Sigmoid colon (tissue), 4 donors: ENCODE data around the gene USP44.

ENCODE experiments used
- EP300 ChIP-seq, 4 donors: sonication (generic); formaldehyde crosslinking; IDR thresholded peaks; one replicate each; pipeline ENCODE4 v1.6.1; 2017; ENCODE audit warnings: antibody characterized with exemption in 4 of 4
- POLR2A ChIP-seq, 2 donors: fragments of 450-650 bp; IDR thresholded peaks; one replicate each; pipeline ENCODE4 v1.6.1; 2016; ENCODE audit warnings: antibody characterized with exemption in 2 of 2, mild to moderate bottlenecking in 2 of 2, moderate library complexity in 2 of 2
- POLR2AphosphoS5 ChIP-seq, 4 donors: sonication (generic); formaldehyde crosslinking; IDR thresholded peaks; one replicate each; pipeline ENCODE4 v1.6.1; 2017; ENCODE audit warnings: antibody characterized with exemption in 4 of 4
- TF ChIP-seq, protein P1 (sequence below), 4 experiments: fragments of 450-650 bp in 3 of 4; fragments of 200-600 bp in 1 of 4; IDR thresholded peaks; one replicate each; pipeline ENCODE4 v1.5.1; 2016 to 2019; ENCODE audit warnings: antibody characterized with exemption in 4 of 4, mild to moderate bottlenecking in 3 of 4, moderate library complexity in 2 of 4

DNA sequence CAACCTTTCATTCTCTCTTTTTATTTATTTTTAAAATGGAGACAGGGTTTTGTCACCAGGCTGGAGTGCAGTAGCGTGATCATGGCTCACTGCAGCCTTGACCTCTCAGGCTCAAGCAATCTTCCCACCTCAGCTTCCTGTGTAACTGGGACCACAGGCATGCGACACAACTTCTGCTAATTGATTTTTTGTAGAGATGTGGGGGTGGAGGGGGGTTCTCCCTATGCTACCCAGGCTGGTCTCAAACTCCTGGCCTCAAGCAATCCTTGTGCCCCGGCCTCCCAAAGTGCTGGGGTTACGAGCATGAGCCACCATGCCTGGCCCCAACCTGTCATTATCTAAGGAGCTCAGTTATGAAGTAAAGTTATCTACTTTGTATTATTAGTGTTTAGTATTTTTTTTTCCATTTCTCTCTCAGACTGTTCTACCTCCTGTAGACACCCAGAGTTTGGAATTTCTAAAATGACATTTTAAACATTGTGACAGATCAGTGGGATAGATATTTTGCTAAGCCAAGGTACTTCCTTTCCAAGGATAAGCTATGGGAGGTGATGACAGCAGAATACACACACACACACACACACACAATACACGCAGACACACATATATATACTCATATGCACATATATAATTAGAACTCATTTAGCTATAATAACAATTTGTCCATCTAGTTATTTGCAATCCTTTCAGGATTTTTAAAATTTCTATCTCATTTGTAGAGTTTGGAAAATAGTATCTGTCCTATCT, 2.1 kb upstream of the USP44 start:
- TF ChIP-seq, protein P1, sequence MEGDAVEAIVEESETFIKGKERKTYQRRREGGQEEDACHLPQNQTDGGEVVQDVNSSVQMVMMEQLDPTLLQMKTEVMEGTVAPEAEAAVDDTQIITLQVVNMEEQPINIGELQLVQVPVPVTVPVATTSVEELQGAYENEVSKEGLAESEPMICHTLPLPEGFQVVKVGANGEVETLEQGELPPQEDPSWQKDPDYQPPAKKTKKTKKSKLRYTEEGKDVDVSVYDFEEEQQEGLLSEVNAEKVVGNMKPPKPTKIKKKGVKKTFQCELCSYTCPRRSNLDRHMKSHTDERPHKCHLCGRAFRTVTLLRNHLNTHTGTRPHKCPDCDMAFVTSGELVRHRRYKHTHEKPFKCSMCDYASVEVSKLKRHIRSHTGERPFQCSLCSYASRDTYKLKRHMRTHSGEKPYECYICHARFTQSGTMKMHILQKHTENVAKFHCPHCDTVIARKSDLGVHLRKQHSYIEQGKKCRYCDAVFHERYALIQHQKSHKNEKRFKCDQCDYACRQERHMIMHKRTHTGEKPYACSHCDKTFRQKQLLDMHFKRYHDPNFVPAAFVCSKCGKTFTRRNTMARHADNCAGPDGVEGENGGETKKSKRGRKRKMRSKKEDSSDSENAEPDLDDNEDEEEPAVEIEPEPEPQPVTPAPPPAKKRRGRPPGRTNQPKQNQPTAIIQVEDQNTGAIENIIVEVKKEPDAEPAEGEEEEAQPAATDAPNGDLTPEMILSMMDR (IDR thresholded peaks at IDR 0.05) = no peak
- TF ChIP-seq EP300 (IDR thresholded peaks at IDR 0.05) (no peak), POLR2AphosphoS5 (IDR thresholded peaks at IDR 0.05) (no peak), POLR2A (IDR thresholded peaks at IDR 0.05) (no peak)
